Activated gamma-delta T cell treated with Interleukin-2 at 50 U/mL for 16 hours (primary cell): ENCODE data around the gene CROCC.
"Not testable (repeated sequence)": the region's sequence is repeated elsewhere in the genome, so short reads cannot be mapped to it uniquely, and the experiment has no call there.

Experiments used
- DNase-seq: peaks from one replicate; pipeline ENCODE4 v3.0.0-alpha.2; 2020

Gene CROCC

GRCh38 chr1:16946185-16946584 lies 24.5 kb downstream of the CROCC start:
- DNase-seq = not testable (repeated sequence)

GRCh38 chr1:16946646-16947045 lies 24.9 kb downstream of the CROCC start:
- no peak for DNase-seq

GRCh38 chr1:16948282-16948891 lies 26.7 kb downstream of the CROCC start:
- not testable (repeated sequence) for DNase-seq

GRCh38 chr1:16949026-16949425 lies 27.3 kb downstream of the CROCC start:
- not testable (repeated sequence) for DNase-seq

- DNase-seq = not testable (repeated sequence)
Measured at GRCh38 chr1:16952376-16952775, 30.6 kb downstream of the CROCC start.

GRCh38 chr1:16954579-16954978 lies 32.8 kb downstream of the CROCC start:
- no peak for DNase-seq

- no peak for DNase-seq
Measured at GRCh38 chr1:16955186-16955585, 33.5 kb downstream of the CROCC start.

- DNase-seq = no peak
Measured at GRCh38 chr1:16956775-16957174, 35.0 kb downstream of the CROCC start.

- no peak for DNase-seq
Measured at GRCh38 chr1:16957731-16958130, 36.0 kb downstream of the CROCC start.

GRCh38 chr1:16958475-16958874 lies 36.7 kb downstream of the CROCC start:
- no peak for DNase-seq

- peak; percentile 74 for DNase-seq
Measured at GRCh38 chr1:16960560-16961296, 39.0 kb downstream of the CROCC start.

GRCh38 chr1:16961297-16962133 lies 39.8 kb downstream of the CROCC start:
- no peak for DNase-seq

GRCh38 chr1:16964169-16964568 lies 42.4 kb downstream of the CROCC start:
- not testable (repeated sequence) for DNase-seq

- no peak for DNase-seq
Measured at GRCh38 chr1:16965486-16966067, 43.8 kb downstream of the CROCC start.

- no peak for DNase-seq
Measured at GRCh38 chr1:16966282-16966681, 44.6 kb downstream of the CROCC start.

- no peak for DNase-seq
Measured at GRCh38 chr1:16967095-16967575, 45.4 kb downstream of the CROCC start.

GRCh38 chr1:16967962-16968361 lies 46.2 kb downstream of the CROCC start:
- DNase-seq = no peak

- no peak for DNase-seq
Measured at GRCh38 chr1:16968372-16968771, 46.6 kb downstream of the CROCC start.

GRCh38 chr1:16969057-16969611 lies 47.4 kb downstream of the CROCC start:
- DNase-seq = no peak

GRCh38 chr1:16969651-16970050 lies 47.9 kb downstream of the CROCC start:
- DNase-seq = no peak

GRCh38 chr1:16970132-16970910 lies 48.6 kb downstream of the CROCC start:
- no peak for DNase-seq
